RPMI8226 (cell line): ENCODE measurements around the gene IP6K1.

Source experiments
- DNase-seq: peaks from one replicate; pipeline ENCODE4 v3.0.0-alpha.2; 2015

Gene IP6K1

GRCh38 chr3:49722896-49723295, 63.4 kb downstream of the IP6K1 start:
- DNase-seq: no peak

GRCh38 chr3:49721896-49722781, 64.2 kb downstream of the IP6K1 start:
- DNase-seq: no peak

- DNase-seq: no peak
Observed at GRCh38 chr3:49721596-49721895, 64.8 kb downstream of the IP6K1 start.

GRCh38 chr3:49720855-49721595, 65.3 kb downstream of the IP6K1 start:
- no peak for DNase-seq

- peak; percentile 70 for DNase-seq
Observed at GRCh38 chr3:49719214-49719884, 67.0 kb downstream of the IP6K1 start, which contains the start of gene AMIGO3. AMIGO3 (minus strand) TSS chr3:49719684; CDS start chr3:49719465, 219 bp downstream.

GRCh38 chr3:49718858-49719213, 67.5 kb downstream of the IP6K1 start:
- DNase-seq: no peak

GRCh38 chr3:49717959-49718857, 68.1 kb downstream of the IP6K1 start:
- peak; percentile 13 for DNase-seq

GRCh38 chr3:49717211-49717958, 69.0 kb downstream of the IP6K1 start:
- DNase-seq: no peak

- no peak for DNase-seq
Observed at GRCh38 chr3:49716691-49717210, 69.6 kb downstream of the IP6K1 start.

GRCh38 chr3:49716169-49716568, 70.2 kb downstream of the IP6K1 start:
- DNase-seq: no peak

- DNase-seq: no peak
Observed at GRCh38 chr3:49715611-49716121, 70.7 kb downstream of the IP6K1 start.

- no peak for DNase-seq
Observed at GRCh38 chr3:49714728-49715550, 71.4 kb downstream of the IP6K1 start.

GRCh38 chr3:49713336-49714105, 72.8 kb downstream of the IP6K1 start:
- DNase-seq: no peak

GRCh38 chr3:49712631-49713317, 73.6 kb downstream of the IP6K1 start:
- DNase-seq: no peak

GRCh38 chr3:49712166-49712565, 74.2 kb downstream of the IP6K1 start:
- DNase-seq: no peak

GRCh38 chr3:49711489-49711888, 74.9 kb downstream of the IP6K1 start:
- DNase-seq: no peak

GRCh38 chr3:49709852-49710251, 76.5 kb downstream of the IP6K1 start:
- no peak for DNase-seq

- DNase-seq: no peak
Observed at GRCh38 chr3:49707113-49707480, 79.2 kb downstream of the IP6K1 start.
